ENCODE results near the gene APOF. TPM values are rescaled to one million over a fixed set of nuclear protein-coding genes. Genes with fewer than 3 reads are reported as not detected.
"Not testable (repeated sequence)": the region's sequence is repeated elsewhere in the genome, so short reads cannot be mapped to it uniquely, and the experiment has no call there.

APOF gene
- total RNA-seq, 4 donors from 2014 or later, result 0.27 TPM; not detected in 3

DNA sequence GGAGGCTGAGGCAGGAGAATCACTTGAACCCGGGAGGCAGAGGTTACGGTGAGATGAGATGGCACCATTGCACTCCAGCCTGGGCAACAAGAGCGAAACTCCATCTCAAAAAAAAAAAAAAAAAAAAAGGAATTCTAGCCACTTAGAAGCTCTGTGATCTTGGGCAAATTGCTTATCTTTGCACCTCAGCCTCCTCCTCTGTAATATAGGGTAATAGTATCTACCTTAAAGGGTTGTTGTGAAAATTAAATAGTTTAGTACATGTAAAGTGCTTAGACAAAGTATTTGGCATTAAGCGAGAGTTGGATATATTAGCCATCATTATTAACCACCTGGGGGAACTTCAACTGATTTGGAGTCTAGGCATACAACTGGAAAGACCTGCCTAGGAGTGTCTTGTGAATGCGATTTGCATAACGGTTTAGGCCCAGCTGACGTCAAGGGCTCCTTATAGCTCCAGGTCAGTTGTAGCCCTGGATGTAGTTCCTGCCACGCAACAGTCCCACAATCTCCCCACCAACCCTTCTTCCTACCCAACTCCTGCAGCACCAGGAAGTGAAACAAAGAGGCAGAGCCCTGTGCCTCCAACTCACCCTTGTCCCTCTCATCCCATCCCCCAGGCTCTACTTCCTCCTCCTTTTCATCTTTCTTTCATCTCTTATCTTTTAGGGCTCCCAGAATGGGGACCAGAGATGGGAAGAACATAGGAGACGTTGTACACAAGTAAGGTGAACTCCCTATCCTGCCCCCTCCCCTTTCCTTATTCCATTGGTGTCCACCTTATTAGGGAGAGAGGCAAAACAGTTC is 26.1 kb downstream of the APOF start:
- TF ChIP-seq POLR2A (IDR thresholded peaks at IDR 0.05), result no peak
- TF ChIP-seq, protein P1, sequence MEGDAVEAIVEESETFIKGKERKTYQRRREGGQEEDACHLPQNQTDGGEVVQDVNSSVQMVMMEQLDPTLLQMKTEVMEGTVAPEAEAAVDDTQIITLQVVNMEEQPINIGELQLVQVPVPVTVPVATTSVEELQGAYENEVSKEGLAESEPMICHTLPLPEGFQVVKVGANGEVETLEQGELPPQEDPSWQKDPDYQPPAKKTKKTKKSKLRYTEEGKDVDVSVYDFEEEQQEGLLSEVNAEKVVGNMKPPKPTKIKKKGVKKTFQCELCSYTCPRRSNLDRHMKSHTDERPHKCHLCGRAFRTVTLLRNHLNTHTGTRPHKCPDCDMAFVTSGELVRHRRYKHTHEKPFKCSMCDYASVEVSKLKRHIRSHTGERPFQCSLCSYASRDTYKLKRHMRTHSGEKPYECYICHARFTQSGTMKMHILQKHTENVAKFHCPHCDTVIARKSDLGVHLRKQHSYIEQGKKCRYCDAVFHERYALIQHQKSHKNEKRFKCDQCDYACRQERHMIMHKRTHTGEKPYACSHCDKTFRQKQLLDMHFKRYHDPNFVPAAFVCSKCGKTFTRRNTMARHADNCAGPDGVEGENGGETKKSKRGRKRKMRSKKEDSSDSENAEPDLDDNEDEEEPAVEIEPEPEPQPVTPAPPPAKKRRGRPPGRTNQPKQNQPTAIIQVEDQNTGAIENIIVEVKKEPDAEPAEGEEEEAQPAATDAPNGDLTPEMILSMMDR (IDR thresholded peaks at IDR 0.05 in 4 of 5, conservative IDR thresholded peaks at IDR 0.05 in 1 of 5), result no peak
- intact Hi-C loops (cut with DNase I; ENCODE audit: low total_unique reads), result no loop called here
- no peaks in the 10 kb centered on the region for H3K36me3 ChIP-seq
- peaks cover 9 to 14% of the 10 kb centered on the region in 2 donors for H3K4me1 ChIP-seq
- in situ Hi-C loops (cut with MboI; ENCODE audit: low sequenced_read_pairs in 4 of 4), result no loop called here
- no peaks in the 10 kb centered on the region for H3K9me3 ChIP-seq
- H3K27ac ChIP-seq, result no peak overlapping the region
- DNase-seq, result no peak
- H3K4me3 ChIP-seq, result no peak overlapping the region
- no peaks in the 10 kb centered on the region for H3K27me3 ChIP-seq
- no peak for ATAC-seq

DNA sequence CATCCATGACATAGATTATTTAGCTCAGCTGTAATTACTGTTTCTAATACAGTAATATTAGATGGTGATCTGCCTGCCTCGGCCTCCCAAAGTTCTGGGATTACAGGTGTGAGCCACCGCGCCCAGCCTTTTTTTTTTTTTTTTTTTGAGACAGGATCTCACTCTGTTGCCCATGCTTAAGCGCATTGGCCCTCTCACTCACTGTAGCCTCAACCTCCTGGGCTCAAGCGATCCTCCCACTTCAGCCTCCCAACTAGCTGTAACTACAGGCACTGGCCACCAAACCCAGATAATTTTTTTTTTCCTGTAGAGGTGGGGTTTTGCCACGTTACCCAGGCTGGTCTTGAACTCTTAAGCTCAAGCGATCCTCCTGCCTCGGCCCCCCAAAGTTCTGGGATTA is 27.1 kb downstream of the APOF start:
- in situ Hi-C loops (cut with MboI; ENCODE audit: low sequenced_read_pairs in 4 of 4); ATAC-seq: not testable (repeated sequence)

DNA sequence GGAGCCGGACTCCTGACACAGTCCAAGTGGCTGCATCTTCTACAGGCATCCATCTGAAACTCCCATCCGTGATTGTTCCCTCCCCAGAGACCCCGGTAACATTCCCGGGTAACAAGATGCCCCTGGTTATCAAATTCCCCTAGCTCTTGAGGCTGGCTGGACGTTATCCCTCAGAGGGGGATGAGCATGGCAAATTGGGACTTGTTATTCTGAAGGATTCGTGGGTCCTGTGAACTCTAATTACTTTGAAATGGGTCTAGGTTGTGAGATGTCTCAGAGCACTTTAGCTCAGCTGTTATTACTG is 28.2 kb downstream of the APOF start:
- H3K4me1 ChIP-seq, result peaks cover 9 to 14% of the 10 kb centered on the region in 2 donors
- H3K9me3 ChIP-seq, result no peaks in the 10 kb centered on the region
- H3K27ac ChIP-seq, result peak overlapping the region; percentile 76 to 95 (median 92)
- in situ Hi-C loops (cut with MboI; ENCODE audit: low sequenced_read_pairs in 4 of 4) (no loop called here), intact Hi-C loops (cut with DNase I; ENCODE audit: low total_unique reads) (loop anchor here (1.0 to 5.0 kb wide), 3 partner anchors 18 to 133 kb away; partner anchors contain the start of genes SPRYD4 and STAT2)
- ATAC-seq (peak in 1 of 2 donors; percentile 2), DNase-seq (no peak)
- H3K27me3 ChIP-seq, result no peaks in the 10 kb centered on the region
- H3K36me3 ChIP-seq, result no peaks in the 10 kb centered on the region
- H3K4me3 ChIP-seq, result peak overlapping the region; percentile 53 to 81 (median 78)
- TF ChIP-seq, protein P1 (IDR thresholded peaks at IDR 0.05 in 4 of 5, conservative IDR thresholded peaks at IDR 0.05 in 1 of 5), result no peak
- TF ChIP-seq POLR2A (IDR thresholded peaks at IDR 0.05), result no peak

More for the DNA sequence above, 27.1 kb downstream of the APOF start:
- DNase-seq; H3K4me3 ChIP-seq; H3K36me3 ChIP-seq; intact Hi-C loops (cut with DNase I; ENCODE audit: low total_unique reads); H3K27ac ChIP-seq; H3K9me3 ChIP-seq; H3K27me3 ChIP-seq: not testable (repeated sequence)
- H3K4me1 ChIP-seq, result peaks cover 9 to 14% of the 10 kb centered on the region in 2 donors

DNA sequence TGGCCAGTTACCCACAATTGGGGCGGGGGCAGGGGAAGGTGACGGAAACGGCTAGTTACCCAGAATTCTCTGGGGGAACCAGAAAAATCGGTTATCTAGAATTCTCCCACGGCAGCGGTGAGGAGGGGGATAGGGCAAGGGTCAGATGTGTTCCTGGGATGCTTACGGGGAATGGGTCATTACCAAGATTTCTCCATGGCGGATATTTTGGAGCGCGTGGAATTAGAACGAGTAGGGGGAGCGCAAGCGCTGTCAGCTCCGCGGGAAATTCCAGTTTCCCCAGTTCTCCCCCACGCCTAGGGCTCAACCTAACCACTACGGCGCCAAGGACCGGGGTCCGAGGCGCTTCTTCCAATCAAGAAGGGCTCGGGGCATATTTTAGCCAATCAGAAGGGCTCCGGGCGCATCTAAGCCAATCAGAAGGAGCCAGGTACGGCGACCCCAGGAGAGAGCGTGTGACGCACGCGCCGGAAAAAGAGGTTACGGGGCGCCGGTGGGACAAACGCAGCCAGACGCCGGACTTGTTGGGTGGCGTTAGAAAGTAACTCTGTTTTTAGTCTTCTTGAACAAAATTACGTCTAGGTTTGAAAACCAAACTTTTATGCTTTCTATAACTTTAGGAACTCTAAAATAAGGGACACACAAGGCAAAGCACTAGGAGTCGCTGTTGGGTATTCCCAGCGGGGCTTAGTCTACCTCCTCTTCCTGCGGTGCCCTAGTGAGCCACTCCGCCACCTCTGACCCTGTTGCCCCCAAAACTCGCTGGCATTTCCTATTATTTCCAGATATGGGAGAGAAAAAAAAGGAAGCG is 28.8 kb downstream of the APOF start, which contains the start of gene PAN2:
Gene PAN2 (minus strand): TSS at position 322 of the 811 bp plus-strand sequence. CDS start 906 bp downstream, outside the sequence.
- H3K4me3 ChIP-seq, result peak within 1 kb of the TSS; percentile 53 to 81 (median 78)
- DNase-seq (peak; percentile 95 to 97), ATAC-seq (peak; percentile 98 to 99)
- intact Hi-C loops (cut with DNase I; ENCODE audit: low total_unique reads) (loop anchor here (1.0 to 5.0 kb wide), 3 partner anchors 18 to 133 kb away; partner anchors contain the start of genes SPRYD4 and STAT2), in situ Hi-C loops (cut with MboI; ENCODE audit: low sequenced_read_pairs in 4 of 4) (no loop called here)
- TF ChIP-seq POLR2A (IDR thresholded peaks at IDR 0.05), result peak; percentile 88 to 89
- TF ChIP-seq, protein P1 (IDR thresholded peaks at IDR 0.05 in 4 of 5, conservative IDR thresholded peaks at IDR 0.05 in 1 of 5), result peak; percentile 30 to 46 (median 43)
- peaks cover 9 to 14% of the 10 kb centered on the region in 2 donors for H3K4me1 ChIP-seq
- no peaks in the 10 kb centered on the region for H3K27me3 ChIP-seq
- no peaks in the 10 kb centered on the region for H3K36me3 ChIP-seq
- peak within 1 kb of the TSS; percentile 76 to 95 (median 92) for H3K27ac ChIP-seq
- no peaks in the 10 kb centered on the region for H3K9me3 ChIP-seq

All from gastrocnemius medialis (tissue), 4 donors.